Heart left ventricle (tissue), 16 donors: ENCODE measurements around the gene CD300LB. TPM values are rescaled to one million over a fixed set of nuclear protein-coding genes. Genes with fewer than 3 reads are reported as not detected.

Experiments
- ATAC-seq, 4 donors: fragments of 200-7000 bp; cut with Tn5 transposase; one replicate each; pipeline ENCODE4 v1.9.1; 2020 to 2022; ENCODE audit warnings: moderate library complexity in 4 of 4, mild to moderate bottlenecking in 3 of 4, moderate number of reproducible peaks in 1 of 4
- DNase-seq, 5 donors: peaks; one replicate each; pipeline ENCODE4 v3.0.0-alpha.2; 2020
- H3K27ac ChIP-seq, 12 donors: fragments of 200-600 bp; sonication (generic) in 4 of 12; one replicate each; pipeline versions ENCODE4 v1.5.0 to v1.8.0; 2016 to 2022; ENCODE audit warnings: mild to moderate bottlenecking in 2 of 12
- H3K27me3 ChIP-seq, 9 donors: fragments of 200-600 bp; sonication (generic) in 2 of 9; one replicate each; pipeline versions ENCODE4 v1.5.1 to v1.8.0; 2016 to 2022; ENCODE audit warnings: mild to moderate bottlenecking in 3 of 9
- H3K36me3 ChIP-seq, 9 donors: fragments of 200-600 bp; sonication (generic) in 2 of 9; one replicate each; pipeline versions ENCODE4 v1.5.0 to v1.8.0; 2018 to 2022; ENCODE audit warnings: mild to moderate bottlenecking in 2 of 9
- H3K4me1 ChIP-seq, 12 donors: fragments of 200-600 bp; sonication (generic) in 4 of 12; one replicate each; pipeline versions ENCODE4 v1.5.0 to v1.8.0; 2016 to 2022; ENCODE audit warnings: mild to moderate bottlenecking in 3 of 12
- H3K4me3 ChIP-seq, 12 donors: fragments of 200-600 bp; sonication (generic) in 4 of 12; one replicate each; pipeline versions ENCODE4 v1.5.0 to v1.8.0; 2017 to 2022; ENCODE audit warnings: mild to moderate bottlenecking in 9 of 12, moderate library complexity in 4 of 12
- H3K9me3 ChIP-seq, 12 donors: fragments of 200-600 bp; sonication (generic) in 4 of 12; one replicate each; pipeline versions ENCODE4 v1.5.0 to v1.8.0; 2016 to 2022; ENCODE audit warnings: mild to moderate bottlenecking in 1 of 12
- POLR2A ChIP-seq, 2 donors: fragments of 450-650 bp; IDR thresholded peaks; one replicate each; pipeline ENCODE4 v1.6.1; 2017; ENCODE audit warnings: antibody characterized with exemption in 2 of 2, mild to moderate bottlenecking in 2 of 2, moderate library complexity in 2 of 2
- WGBS, 4 donors: extraction: QIAGEN DNeasy Blood & Tissue Kit in 2 of 4; methylation state at CpG; one replicate each; pipeline versions ENCODE4 v1.1.5 to v1.1.7; 2013 to 2018; 5-methylcytosine and 5-hydroxymethylcytosine counted together
- intact Hi-C, 10 donors: fragments of 100-400 bp; cut with DNase I; formaldehyde crosslinking; loops; one replicate each; pipeline versions ENCODE4 v1.11.1 to v1.14.2; 2022
- polyA plus RNA-seq, 2 donors: library from polyadenylated mRNA; stranded (reverse); fragments of 200-250 nt; gene quantifications; one replicate each; pipeline ENCODE4 v1.2.3, GENCODE V29; 2013
- total RNA-seq, 9 donors: library from RNA; depleted of rRNA in 2 of 9; stranded (reverse); fragments of >200 nt in 2 of 9; fragmentation: NEBNext Ultra II Directional in 3 of 9; extraction: Animal tissue kit (Norgen Biotek cat#: 25700) in 3 of 9; gene quantifications; one replicate each; pipeline versions ENCODE4 v1.1.0 to v1.2.4, GENCODE V29; 2016 to 2023
- TF ChIP-seq, protein P1 (sequence below), 12 donors: fragments of 200-600 bp; sonication (generic) in 4 of 12; IDR thresholded peaks; one replicate each; pipeline versions ENCODE4 v1.5.0 to v1.8.0; 2018 to 2022; ENCODE audit warnings: antibody characterized with exemption in 12 of 12, mild to moderate bottlenecking in 5 of 12
- donor health status: ischemic (EF 13 %, LVEDD 7.1; RV severe dilation, severe dysfunction).
- donor health status: healthy with polysubstance abuse.
- donor health status: DM: no; HTN: yes; CAD: no.
- donor health status: DM: no; HTN: no; CAD: no.
- donor health status: ischemic (EF 25% LVEDD 6.9; RV normal size, moderate dysfunction).
- donor health status: ischemic (EF 25% LVEDD 5.7; RV mildly dilated, moderate dysfunction).
- donor health status: healthy.
- donor health status: DM: yes; HTN: yes; CAD: no.
- donor health status: ischemic (EF 35%, LVEDD 5.7; RV mildly dilated, moderate dysfunction).
- donor health status: nonischemic (EF 11% LVEDD 7.7; RV severe dilation, severe dysfunction).
- donor health status: DM: yes; HTN: yes; CAD: no.
- donor health status: PGD.
- donor health status: ischemic (EF 29% LVEDD 5.4; RV normal size, mild dysfunction).
- donor health status: nonischemic (EF 23%, LVEDD 6.1; RV moderate dilation, normal function).

Gene CD300LB
- total and polyA plus RNA-seq, 11 donors = 0.14 to 2.3 (median 0.26) TPM; not detected in 4

- Histone ChIP-seq H3K27me3 (peaks cover 0 to 11% (median 5%) of the 10 kb centered on the region in 9 donors), H3K9me3 (no peaks in the 10 kb centered on the region), H3K4me1 (no peaks in the 10 kb centered on the region), H3K36me3 (no peaks in the 10 kb centered on the region), H3K27ac (no peak overlapping the region), H3K4me3 (no peak overlapping the region)
- ATAC-seq (no peak), DNase-seq (no peak)
- TF ChIP-seq, protein P1, sequence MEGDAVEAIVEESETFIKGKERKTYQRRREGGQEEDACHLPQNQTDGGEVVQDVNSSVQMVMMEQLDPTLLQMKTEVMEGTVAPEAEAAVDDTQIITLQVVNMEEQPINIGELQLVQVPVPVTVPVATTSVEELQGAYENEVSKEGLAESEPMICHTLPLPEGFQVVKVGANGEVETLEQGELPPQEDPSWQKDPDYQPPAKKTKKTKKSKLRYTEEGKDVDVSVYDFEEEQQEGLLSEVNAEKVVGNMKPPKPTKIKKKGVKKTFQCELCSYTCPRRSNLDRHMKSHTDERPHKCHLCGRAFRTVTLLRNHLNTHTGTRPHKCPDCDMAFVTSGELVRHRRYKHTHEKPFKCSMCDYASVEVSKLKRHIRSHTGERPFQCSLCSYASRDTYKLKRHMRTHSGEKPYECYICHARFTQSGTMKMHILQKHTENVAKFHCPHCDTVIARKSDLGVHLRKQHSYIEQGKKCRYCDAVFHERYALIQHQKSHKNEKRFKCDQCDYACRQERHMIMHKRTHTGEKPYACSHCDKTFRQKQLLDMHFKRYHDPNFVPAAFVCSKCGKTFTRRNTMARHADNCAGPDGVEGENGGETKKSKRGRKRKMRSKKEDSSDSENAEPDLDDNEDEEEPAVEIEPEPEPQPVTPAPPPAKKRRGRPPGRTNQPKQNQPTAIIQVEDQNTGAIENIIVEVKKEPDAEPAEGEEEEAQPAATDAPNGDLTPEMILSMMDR (IDR thresholded peaks at IDR 0.05) = no peak
- TF ChIP-seq POLR2A (IDR thresholded peaks at IDR 0.05) = no peak
- intact Hi-C loops = no loop called here
- WGBS, 4 donors = 88 to 91% (median 89%) methylated on average over 5 of the region's 5 CpGs
These were observed 45.4 kb downstream of the CD300LB start for GRCh38 chr17:74485841-74486240.

- DNase-seq (no peak), ATAC-seq (no peak)
- peaks cover 0 to 12% (median 5%) of the 10 kb centered on the region in 9 donors for H3K27me3 ChIP-seq
- WGBS, 4 donors = 60 to 61% (median 60%) methylated on average over 9 of the region's 9 CpGs
- no peaks in the 10 kb centered on the region for H3K36me3 ChIP-seq
- no peak overlapping the region for H3K4me3 ChIP-seq
- H3K4me1 ChIP-seq = no peaks in the 10 kb centered on the region
- TF ChIP-seq, protein P1 (IDR thresholded peaks at IDR 0.05) = no peak
- no peak overlapping the region for H3K27ac ChIP-seq
- no peaks in the 10 kb centered on the region for H3K9me3 ChIP-seq
- intact Hi-C loops = no loop called here
These were observed 46.1 kb downstream of the CD300LB start for GRCh38 chr17:74485022-74485743.

DNA sequence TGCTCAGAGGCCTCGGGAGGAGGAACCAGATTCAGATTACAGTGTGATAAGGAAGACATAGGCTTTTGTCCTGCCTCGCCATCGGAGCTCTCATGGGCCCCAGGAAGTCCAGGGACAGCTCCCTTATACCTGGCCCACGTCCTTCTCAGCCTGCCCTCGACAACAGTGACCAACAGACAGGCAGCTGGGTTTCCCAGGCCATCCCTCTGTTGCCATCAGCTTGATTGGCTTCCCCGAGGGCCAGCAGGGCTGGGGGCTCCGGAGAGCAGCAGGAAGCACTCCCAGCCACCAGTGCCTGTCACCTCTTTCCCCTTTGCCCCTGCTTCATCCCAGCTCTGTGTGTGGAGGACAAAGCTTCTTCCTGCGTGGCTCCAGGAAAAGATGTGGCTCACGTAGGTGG, 47.2 kb downstream of the CD300LB start:
- H3K4me1 ChIP-seq = peaks cover 0 to 7% (median 0%) of the 10 kb centered on the region in 12 donors
- ATAC-seq (no peak), DNase-seq (no peak)
- H3K36me3 ChIP-seq = no peaks in the 10 kb centered on the region
- H3K27me3 ChIP-seq = peaks cover 0 to 12% (median 5%) of the 10 kb centered on the region in 9 donors
- WGBS, 4 donors = 46 to 73% (median 49%) methylated on average over 9 of the region's 9 CpGs
- no peaks in the 10 kb centered on the region for H3K9me3 ChIP-seq
- no peak overlapping the region for H3K4me3 ChIP-seq
- intact Hi-C loops = no loop called here
- no peak overlapping the region for H3K27ac ChIP-seq
- TF ChIP-seq, protein P1 (IDR thresholded peaks at IDR 0.05) = no peak
- TF ChIP-seq POLR2A (IDR thresholded peaks at IDR 0.05) = no peak

- Histone ChIP-seq H3K4me1 (peaks cover 0 to 32% (median 0%) of the 10 kb centered on the region in 12 donors), H3K27ac (no peak overlapping the region), H3K36me3 (no peaks in the 10 kb centered on the region), H3K4me3 (no peak overlapping the region), H3K27me3 (peaks cover 0 to 15% (median 5%) of the 10 kb centered on the region in 9 donors), H3K9me3 (no peaks in the 10 kb centered on the region)
- intact Hi-C loops = no loop called here
- no peak for ATAC-seq
- no peak for DNase-seq
- no peak for TF ChIP-seq POLR2A (IDR thresholded peaks at IDR 0.05)
- TF ChIP-seq, protein P1 (IDR thresholded peaks at IDR 0.05) = no peak
- WGBS, 4 donors = 75 to 84% (median 79%) methylated on average over 7 of the region's 7 CpGs
These were observed 49.7 kb downstream of the CD300LB start for GRCh38 chr17:74481621-74482020.
